Sigmoid colon (tissue), 3 donors: ENCODE measurements around the gene NCOA4.
"Not testable (repeated sequence)": the region's sequence is repeated elsewhere in the genome, so short reads cannot be mapped to it uniquely, and the experiment has no call there.

Experiments used
- POLR2A ChIP-seq, 2 donors: fragments of 450-650 bp; IDR thresholded peaks; one replicate each; pipeline ENCODE4 v1.6.1; 2016; ENCODE audit warnings: antibody characterized with exemption in 2 of 2, mild to moderate bottlenecking in 2 of 2, moderate library complexity in 2 of 2
- TF ChIP-seq, protein P1 (sequence below), 4 experiments: fragments of 450-650 bp in 3 of 4; fragments of 200-600 bp in 1 of 4; IDR thresholded peaks; one replicate each; pipeline ENCODE4 v1.5.1; 2016 to 2019; ENCODE audit warnings: antibody characterized with exemption in 4 of 4, mild to moderate bottlenecking in 3 of 4, moderate library complexity in 2 of 4

DNA sequence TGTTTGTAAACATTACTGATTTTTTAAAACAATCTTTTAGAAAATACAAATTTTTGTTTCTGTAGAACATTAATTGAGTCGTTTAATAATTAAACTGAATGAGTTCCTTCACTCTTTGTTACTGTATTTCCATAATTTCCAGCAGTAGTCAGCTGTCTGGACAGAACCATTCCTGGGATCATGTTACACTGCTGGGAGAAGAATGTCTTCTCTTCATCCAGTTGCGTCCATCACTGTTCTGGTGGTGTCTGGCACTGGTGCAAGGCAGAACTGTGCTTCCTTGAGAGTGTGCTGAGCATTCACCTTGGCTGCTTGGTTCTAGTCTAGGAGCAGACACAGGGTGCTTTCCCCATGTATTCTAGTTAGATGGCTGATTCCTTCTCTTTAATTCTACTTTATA is 46.0 kb downstream of the NCOA4 start:
- TF ChIP-seq, protein P1, sequence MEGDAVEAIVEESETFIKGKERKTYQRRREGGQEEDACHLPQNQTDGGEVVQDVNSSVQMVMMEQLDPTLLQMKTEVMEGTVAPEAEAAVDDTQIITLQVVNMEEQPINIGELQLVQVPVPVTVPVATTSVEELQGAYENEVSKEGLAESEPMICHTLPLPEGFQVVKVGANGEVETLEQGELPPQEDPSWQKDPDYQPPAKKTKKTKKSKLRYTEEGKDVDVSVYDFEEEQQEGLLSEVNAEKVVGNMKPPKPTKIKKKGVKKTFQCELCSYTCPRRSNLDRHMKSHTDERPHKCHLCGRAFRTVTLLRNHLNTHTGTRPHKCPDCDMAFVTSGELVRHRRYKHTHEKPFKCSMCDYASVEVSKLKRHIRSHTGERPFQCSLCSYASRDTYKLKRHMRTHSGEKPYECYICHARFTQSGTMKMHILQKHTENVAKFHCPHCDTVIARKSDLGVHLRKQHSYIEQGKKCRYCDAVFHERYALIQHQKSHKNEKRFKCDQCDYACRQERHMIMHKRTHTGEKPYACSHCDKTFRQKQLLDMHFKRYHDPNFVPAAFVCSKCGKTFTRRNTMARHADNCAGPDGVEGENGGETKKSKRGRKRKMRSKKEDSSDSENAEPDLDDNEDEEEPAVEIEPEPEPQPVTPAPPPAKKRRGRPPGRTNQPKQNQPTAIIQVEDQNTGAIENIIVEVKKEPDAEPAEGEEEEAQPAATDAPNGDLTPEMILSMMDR (IDR thresholded peaks at IDR 0.05), result not testable (repeated sequence)
- TF ChIP-seq POLR2A (IDR thresholded peaks at IDR 0.05), result not testable (repeated sequence)
